ENCODE results near the gene ANGPTL2.

The ANGPTL2 gene

GRCh38 chr9:127136880-127137639 lies 14.6 kb upstream of the ANGPTL2 start:
- no peak for DNase-seq (ENCODE audit: low read depth in 3 of 3)

GRCh38 chr9:127136081-127136879 lies 13.8 kb upstream of the ANGPTL2 start:
- no peak for DNase-seq (ENCODE audit: low read depth in 3 of 3)

GRCh38 chr9:127135056-127135745 lies 12.8 kb upstream of the ANGPTL2 start:
- no peak for DNase-seq (ENCODE audit: low read depth in 3 of 3)

DNA sequence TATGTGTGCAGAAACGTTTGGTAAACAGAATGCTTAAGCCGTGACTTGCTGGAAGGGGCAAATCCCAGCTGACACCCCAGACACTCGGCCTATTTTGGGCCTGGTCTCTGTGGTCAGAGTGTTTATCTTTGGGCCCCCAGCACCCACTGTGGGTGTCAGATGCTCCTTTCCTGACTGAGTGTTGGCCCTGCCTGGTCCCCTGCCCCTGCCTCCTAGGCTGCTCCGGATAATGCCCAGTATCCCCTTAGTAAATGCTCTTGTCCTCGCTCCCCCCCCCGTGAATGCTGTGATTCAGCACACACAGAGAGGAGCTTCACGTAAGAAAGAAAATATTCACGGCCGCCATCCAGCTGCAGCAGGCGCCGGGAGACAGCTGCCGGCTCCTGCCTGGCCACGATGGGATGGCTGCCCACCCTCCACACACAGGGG lies 11.3 kb upstream of the ANGPTL2 start:
- no peak for DNase-seq (ENCODE audit: low read depth in 3 of 3)

DNA sequence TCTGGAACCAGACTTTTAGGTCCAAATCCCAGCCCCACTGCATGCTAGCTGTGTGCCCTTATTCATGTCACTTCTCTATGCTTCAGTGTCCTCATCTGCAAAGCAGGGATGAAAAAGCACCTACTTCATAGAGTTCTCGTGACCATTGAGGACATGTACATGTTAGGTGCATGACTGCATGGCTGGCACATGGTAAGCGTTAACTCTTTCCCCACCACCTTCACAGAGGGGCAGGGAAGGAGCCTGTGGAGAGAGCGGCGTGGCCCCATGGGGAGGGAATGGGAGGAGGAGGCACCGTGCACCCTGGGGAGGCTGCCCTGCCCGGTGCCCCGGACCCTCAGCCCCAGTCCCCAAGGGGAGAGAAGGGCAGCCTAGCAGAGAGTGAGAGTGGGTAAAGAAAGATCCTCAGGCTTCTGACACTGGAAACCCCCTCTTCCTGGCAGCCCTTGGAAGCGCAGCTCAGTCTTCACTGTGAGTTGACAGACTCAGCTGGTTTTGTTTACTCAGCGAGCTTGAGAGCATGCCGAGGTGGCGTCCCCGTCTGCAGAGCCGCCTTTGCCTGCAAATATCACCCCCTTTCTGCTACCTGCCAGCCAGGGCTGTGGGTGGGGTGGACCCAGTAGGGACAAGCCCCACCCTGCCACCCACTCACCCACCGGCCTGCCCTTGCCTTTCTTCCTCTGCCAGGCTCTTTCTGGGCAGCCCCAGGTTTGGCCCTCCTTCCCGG lies 10.6 kb upstream of the ANGPTL2 start:
- DNase-seq (ENCODE audit: low read depth in 3 of 3): no peak

DNA sequence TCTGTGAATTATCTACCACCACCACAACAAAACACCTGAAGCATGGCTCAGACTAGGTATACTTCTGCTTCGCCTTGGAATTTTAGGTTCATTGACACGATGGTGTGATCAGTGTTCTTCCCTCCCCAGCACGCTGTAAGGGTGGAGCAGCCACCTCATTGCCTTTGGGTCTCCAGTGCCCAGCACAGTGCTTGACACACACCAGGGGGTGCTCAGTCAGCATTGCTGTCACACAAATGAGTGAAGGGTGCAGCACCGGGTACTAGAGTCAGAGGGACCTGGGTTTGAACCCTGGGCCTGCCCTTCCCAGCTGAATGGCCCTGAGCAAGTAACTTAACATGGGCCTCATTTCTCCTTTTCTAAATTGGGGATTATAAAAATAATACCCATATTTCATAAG lies 9.9 kb upstream of the ANGPTL2 start:
- DNase-seq (ENCODE audit: low read depth in 3 of 3): no peak

GRCh38 chr9:127131871-127132270 lies 9.4 kb upstream of the ANGPTL2 start:
- DNase-seq (ENCODE audit: low read depth in 3 of 3): no peak

DNA sequence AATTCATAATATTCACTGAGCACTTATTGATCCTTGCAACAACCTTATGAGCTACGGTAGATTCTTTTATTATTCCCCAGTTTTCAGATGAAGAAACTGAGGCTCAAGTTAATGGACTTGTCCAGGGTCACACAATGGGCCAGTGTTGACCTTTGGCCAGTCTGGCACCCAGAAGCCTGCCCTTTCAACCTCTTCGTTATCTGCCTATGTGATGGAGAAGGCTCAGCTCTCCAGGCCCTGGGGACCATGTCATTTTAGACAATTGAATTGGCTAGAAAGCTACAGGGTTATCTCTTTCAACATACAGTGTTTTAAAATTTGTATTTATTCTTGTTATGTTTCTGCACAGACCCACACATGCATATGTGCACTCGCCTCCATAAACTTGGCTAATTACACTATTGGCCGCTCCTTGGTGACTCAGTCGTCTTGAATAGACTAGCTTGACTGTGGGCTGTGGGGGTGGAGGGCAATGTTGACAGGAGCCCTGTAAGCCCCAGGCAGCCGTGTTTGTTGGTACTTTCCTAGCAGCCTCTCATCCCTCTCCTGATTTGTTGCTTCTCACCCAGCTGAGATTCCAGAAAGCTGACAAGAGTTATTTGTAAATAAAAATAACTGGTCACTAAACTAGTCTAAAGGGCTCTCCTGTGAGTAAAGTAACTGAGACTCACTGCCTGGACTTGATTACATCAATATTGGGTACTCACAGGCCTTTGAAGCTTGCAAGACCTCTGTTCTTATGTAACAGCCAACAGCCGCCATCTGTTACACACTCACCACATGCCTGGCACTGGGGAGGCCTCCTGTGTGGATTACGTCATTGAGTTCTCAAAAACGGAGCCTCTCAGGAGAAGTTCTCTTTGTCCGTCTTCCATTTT lies 8.5 kb upstream of the ANGPTL2 start:
- DNase-seq (ENCODE audit: low read depth in 3 of 3): no peak

GRCh38 chr9:127130235-127130634 lies 7.8 kb upstream of the ANGPTL2 start:
- no peak for DNase-seq (ENCODE audit: low read depth in 3 of 3)

DNA sequence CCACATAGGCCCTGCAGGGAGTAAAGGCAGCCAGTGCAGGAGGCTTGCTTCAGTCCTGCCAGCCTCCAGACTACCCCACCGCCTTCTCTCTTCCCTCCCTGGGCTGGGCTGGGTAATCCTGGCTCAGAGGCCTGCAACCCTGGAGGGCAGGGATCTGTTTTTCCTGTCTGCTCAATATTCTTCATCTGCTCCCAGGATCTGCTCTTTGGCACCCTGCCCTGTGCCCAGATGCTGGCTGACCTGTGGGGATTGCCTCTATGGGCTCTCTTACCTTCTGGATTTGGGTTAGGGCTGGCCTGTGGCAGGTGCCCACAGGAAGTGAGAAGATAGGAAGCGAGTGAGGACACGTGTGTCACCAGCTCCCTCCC lies 7.3 kb upstream of the ANGPTL2 start:
- DNase-seq (ENCODE audit: low read depth in 3 of 3): no peak

GRCh38 chr9:127129073-127129717 lies 6.8 kb upstream of the ANGPTL2 start:
- DNase-seq (ENCODE audit: low read depth in 3 of 3): no peak

DNA sequence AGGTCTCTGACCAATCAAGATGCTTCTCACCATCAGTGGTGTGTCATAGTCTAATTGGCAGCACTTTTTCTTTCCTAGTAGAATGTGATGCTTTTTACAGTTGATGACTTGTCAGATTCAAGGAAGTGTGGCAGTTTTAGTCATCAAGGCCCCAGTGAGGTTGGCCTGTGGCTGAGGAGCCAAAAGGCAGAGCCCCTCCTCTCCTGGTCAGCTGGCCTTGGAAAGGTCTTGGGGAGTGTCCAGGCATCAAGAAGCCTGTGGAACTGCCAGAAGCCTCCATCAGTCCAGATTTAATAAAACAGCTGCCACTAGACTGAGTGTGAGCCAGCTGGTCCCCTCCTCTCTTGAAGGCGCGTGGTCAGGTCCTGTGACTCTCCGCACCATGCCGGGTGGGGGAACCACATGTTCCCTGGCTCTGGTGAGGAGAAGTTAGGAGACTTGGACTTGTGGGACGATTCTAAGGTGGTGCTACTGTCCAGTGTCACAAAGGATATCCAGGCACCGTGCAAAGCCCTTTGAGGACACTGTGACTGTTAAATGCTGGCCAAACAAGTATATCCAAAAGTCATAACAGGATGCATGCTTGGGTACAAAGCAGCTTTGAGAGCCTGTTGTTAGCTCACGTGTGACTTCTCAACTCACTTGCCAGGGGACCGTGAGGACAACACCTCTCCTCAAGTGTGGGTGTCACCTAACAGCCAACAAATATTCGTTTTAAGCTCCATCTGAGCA lies 6.1 kb upstream of the ANGPTL2 start:
- no peak for DNase-seq (ENCODE audit: low read depth in 3 of 3)

DNA sequence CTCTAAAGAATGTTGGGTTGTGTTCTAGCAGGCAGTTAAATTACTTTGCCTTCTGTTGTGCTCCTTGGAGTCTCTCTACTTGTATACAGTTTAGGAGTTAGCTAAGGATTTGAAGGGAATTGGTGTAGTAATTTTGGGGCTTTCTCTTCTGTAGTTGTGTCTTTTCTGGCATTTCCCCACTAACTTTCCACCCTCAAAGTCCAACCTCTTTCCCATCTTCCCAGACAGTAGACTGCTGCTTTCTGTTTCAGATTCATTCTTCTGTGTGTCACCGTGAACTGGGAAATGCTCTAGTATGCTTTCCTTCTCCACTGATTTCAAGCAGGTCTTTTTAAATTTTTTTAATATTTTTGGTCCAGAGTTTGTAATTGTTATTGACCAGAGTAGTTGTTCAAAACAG lies 4.5 kb upstream of the ANGPTL2 start:
- no peak for DNase-seq (ENCODE audit: low read depth in 3 of 3)

DNA sequence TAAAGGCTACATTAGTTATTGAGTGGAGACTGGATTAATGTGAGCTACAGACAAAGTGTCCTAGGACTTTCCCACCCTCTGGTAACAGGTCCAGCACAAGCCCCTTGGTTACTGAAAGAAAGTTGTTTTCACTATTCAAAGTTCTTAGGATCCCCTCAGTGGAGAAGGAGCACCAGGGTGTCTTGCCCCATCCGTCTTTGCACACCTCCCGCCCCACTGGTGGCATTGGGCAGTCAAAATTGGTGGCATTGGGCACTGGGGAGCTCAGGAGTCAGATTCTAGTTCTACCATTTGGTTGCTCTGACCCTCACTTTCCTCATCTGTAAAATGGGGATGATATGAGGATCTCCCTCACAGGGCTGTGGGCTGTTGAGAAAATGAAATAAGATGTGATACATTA lies 2.4 kb upstream of the ANGPTL2 start:
- no peak for DNase-seq (ENCODE audit: low read depth in 3 of 3)

DNA sequence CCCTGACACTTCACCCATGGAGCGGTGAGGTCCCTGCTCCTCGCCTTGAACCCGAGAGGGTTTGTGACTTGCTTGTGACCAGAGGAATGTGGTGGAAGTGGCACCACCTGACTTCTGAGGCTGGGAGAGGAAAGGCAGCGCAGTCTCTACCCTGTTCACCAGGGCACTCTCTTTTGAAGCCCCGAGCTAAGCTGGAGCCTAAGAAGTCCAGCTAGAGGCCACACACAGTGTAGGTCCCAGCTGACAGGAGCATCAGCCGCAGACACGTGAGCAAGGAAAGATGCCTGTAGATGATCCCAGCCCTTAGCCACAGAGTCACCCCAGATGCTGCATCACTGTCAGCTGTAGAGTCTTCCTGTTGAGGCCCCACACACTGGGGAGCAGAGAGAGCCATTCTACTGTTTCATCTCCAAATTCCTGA lies 1.7 kb upstream of the ANGPTL2 start:
- DNase-seq (ENCODE audit: low read depth in 3 of 3): no peak

- DNase-seq (ENCODE audit: low read depth in 3 of 3): no peak
Observed at GRCh38 chr9:127123064-127123890, 842 bp upstream of the ANGPTL2 start.

- no peak for DNase-seq (ENCODE audit: low read depth in 3 of 3)
Observed at GRCh38 chr9:127121628-127122175, 733 bp downstream of the ANGPTL2 start.

DNA sequence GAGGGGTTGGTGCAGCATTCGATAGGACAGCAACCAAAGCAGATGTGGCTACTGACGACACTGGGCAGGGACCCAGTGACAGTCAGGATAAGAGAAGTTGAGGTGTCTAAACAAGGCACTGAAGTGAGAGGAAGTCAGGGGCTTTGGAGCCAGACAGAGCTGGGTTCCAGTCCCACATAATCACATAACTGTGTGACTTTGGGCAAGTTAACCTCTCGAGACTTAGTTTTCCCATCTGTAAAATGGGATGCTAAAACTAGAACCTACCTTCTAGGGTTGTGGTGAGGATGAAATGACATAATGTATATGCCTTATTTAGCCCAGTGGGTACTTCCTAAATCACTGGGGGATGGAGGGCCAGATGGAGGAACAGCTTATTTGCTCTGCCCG lies 3.1 kb downstream of the ANGPTL2 start:
- DNase-seq (ENCODE audit: low read depth in 3 of 3): no peak
